Ishikawa (cell line): ENCODE data around the gene DSCAML1.

Source experiments
- CEBPB ChIP-seq: IDR thresholded peaks from 2 replicates; pipeline ENCODE4 v1.6.1; 2012
- CREB1 ChIP-seq: IDR thresholded peaks from 2 replicates; pipeline ENCODE4 v1.6.1; 2012; ENCODE audit warnings: low read depth
- EGR1 ChIP-seq: IDR thresholded peaks from 2 replicates; pipeline ENCODE4 v1.6.1; 2012
- EP300 ChIP-seq: IDR thresholded peaks from 2 replicates; pipeline ENCODE4 v1.6.1; 2012; ENCODE audit warnings: borderline replicate concordance
- FOXM1 ChIP-seq: IDR thresholded peaks from 2 replicates; pipeline ENCODE4 v1.6.1; 2012; ENCODE audit warnings: low read depth, borderline replicate concordance
- MAX ChIP-seq: IDR thresholded peaks from 2 replicates; pipeline ENCODE4 v1.6.1; 2012
- NFIC ChIP-seq: IDR thresholded peaks from 2 replicates; pipeline ENCODE4 v1.6.1; 2012
- RAD21 ChIP-seq: IDR thresholded peaks from 2 replicates; pipeline ENCODE4 v1.6.1; 2012; ENCODE audit warnings: low read depth
- REST ChIP-seq: IDR thresholded peaks from 2 replicates; pipeline ENCODE4 v1.6.1; 2012; ENCODE audit warnings: low read depth, mild to moderate bottlenecking
- TAF1 ChIP-seq: IDR thresholded peaks from 2 replicates; pipeline ENCODE4 v1.6.1; 2012; ENCODE audit warnings: low read depth, mild to moderate bottlenecking
- TCF12 ChIP-seq: IDR thresholded peaks from 2 replicates; pipeline ENCODE4 v1.6.1; 2012; ENCODE audit warnings: low read depth
- TEAD4 ChIP-seq: IDR thresholded peaks from 2 replicates; pipeline ENCODE4 v1.6.1; 2012
- USF1 ChIP-seq: IDR thresholded peaks from 2 replicates; pipeline ENCODE4 v1.6.1; 2012
- YY1 ChIP-seq: IDR thresholded peaks from 2 replicates; pipeline ENCODE4 v1.6.1; 2012; ENCODE audit warnings: low read depth
- ZBTB7A ChIP-seq: IDR thresholded peaks from 2 replicates; pipeline ENCODE4 v1.6.1; 2012; ENCODE audit warnings: low read depth

Gene DSCAML1

GRCh38 chr11:117662255-117662654 lies 134.8 kb downstream of the DSCAML1 start:
- TF ChIP-seq EGR1 (no peak), FOXM1 (no peak), EP300 (no peak), YY1 (no peak), TAF1 (no peak), TCF12 (no peak), CEBPB (no peak), RAD21 (no peak), TEAD4 (no peak), REST (no peak), USF1 (no peak), CREB1 (no peak), ZBTB7A (no peak), MAX (no peak), NFIC (no peak)

GRCh38 chr11:117658809-117659208 lies 138.2 kb downstream of the DSCAML1 start:
- TF ChIP-seq EGR1 = no peak
- TF ChIP-seq TAF1 = no peak
- TF ChIP-seq CEBPB = no peak
- TF ChIP-seq NFIC = no peak

- no peak for TF ChIP-seq EP300
- no peak for TF ChIP-seq ZBTB7A
- no peak for TF ChIP-seq TCF12
- no peak for TF ChIP-seq RAD21
- TF ChIP-seq CREB1 = no peak
Observed at GRCh38 chr11:117657794-117658193, 139.2 kb downstream of the DSCAML1 start.

GRCh38 chr11:117654281-117655255 lies 142.4 kb downstream of the DSCAML1 start:
- TF ChIP-seq RAD21 = no peak
- no peak for TF ChIP-seq REST
- TF ChIP-seq FOXM1 = no peak
- no peak for TF ChIP-seq YY1
- no peak for TF ChIP-seq EP300

GRCh38 chr11:117652521-117652920 lies 144.5 kb downstream of the DSCAML1 start:
- TF ChIP-seq MAX (no peak), CREB1 (no peak), USF1 (no peak), RAD21 (no peak), REST (no peak), TAF1 (no peak), NFIC (no peak), CEBPB (no peak), FOXM1 (no peak), TEAD4 (no peak), ZBTB7A (no peak)
